GM10847 (cell line): ENCODE results near the gene C2orf78.

ENCODE experiments used
- POLR2A ChIP-seq: IDR thresholded peaks from 2 replicates; pipeline ENCODE4 v1.6.1; 2011; ENCODE audit not compliant: insufficient read length; ENCODE audit errors: extremely low read depth

C2orf78 gene

DNA sequence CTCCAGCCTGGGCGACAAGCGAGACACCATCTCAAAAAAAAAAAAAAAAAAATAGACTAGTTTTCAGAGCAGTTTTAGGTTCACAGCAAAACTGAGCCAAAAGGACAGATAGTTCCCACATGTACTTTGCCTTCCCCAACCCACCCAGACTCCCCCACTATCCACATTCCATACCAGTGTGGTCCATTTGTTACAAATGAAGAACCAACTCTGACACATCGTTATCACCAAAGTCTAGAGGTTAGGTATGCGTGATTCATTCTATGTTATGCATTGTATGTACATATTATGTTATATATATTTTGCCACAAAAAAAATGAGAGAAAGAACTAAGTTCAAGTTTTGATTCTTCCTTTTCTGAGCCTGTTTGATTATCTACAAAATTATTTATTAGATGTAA is 7.6 kb upstream of the C2orf78 start:
- no peak for TF ChIP-seq POLR2A

- TF ChIP-seq POLR2A = no peak
Measured at GRCh38 chr2:73776869-73777519, 7.0 kb upstream of the C2orf78 start.

DNA sequence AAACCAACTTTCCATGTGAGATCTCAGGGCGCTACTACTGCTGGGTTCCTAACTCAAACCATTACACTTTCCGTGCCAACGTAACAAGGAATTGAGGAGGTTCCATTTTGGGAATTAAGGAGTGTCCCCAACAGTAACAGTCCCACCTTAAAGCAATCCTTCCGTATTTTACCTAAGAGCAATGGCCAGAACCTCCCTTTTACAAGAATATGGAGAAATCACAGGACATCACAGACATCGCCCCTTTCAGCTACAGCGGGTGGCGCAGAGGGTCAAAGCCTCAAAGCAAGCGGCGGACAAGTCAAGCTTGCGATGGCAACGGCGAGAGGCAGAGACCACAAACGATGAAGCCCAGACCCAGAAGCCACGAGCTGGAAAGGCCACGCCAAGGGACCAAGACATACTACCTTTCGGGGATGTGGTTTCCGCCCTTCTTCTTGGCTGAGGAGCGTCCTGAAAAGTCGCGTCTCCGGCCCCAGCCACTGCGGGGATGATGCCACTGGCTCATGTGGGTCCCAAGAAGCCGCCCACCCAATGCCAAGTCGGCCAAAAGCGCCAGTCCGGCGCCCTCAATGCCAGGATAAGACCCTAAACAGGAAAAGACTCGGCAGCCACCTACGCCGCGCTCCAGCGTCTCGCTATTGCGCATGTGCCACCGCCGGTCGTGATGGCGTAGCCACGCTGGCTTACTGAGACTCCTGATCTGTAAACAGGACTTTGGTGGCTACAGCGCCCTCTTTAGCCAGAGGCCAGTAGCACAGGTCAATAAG is 4.3 kb upstream of the C2orf78 start, which contains the start of gene DUSP11:
Gene DUSP11, minus strand, starts transcription at position 637 of the 770 bp plus-strand sequence. Its CDS starts 129 bp downstream, at position 508.
- TF ChIP-seq POLR2A = peak; percentile 77

- TF ChIP-seq POLR2A = no peak
Measured at GRCh38 chr2:73780237-73780582, 3.8 kb upstream of the C2orf78 start.

GRCh38 chr2:73811878-73812277 is 27.9 kb downstream of the C2orf78 start:
- TF ChIP-seq POLR2A = no peak

DNA sequence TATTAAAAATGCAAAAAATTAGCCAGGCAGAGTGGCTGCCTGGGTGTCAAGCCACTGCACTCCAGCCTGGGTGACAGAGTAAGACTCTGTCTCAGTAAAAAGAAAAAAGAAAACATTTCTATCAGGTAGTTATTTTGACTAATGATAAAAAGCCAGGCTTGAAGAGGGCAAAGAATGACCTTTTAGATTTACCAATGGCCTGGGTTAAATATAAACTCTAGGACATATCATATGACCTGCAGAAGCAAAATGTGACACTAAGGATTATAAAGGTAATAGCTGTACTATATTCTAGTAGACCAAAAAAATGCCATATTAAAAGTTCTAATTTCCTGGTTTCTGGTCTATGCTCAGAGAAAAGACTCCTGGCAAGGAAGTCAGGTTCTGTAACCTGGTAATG is 28.7 kb downstream of the C2orf78 start:
- no peak for TF ChIP-seq POLR2A

GRCh38 chr2:73818296-73818695 is 34.3 kb downstream of the C2orf78 start:
- TF ChIP-seq POLR2A = no peak

GRCh38 chr2:73821227-73821626 is 37.2 kb downstream of the C2orf78 start:
- TF ChIP-seq POLR2A = no peak

GRCh38 chr2:73821669-73822068 is 37.7 kb downstream of the C2orf78 start:
- TF ChIP-seq POLR2A = no peak

DNA sequence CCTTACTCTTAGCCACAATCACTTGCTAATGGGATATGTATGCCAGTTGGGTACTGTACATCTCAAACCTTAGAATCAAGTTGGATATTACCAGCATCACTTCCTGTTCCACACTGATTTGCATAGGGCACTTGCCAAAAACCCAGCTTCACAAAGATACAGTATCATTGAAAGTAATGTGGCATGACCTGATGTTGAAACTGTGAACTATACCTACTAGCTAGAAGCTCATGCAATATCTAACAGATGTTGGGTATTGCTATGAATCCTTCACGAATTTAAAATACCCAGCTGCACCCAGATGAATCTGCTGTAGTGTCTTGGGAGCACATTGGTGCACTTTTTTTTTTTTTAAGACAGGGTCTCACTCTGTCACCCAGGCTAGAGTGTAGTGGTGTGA is 38.3 kb downstream of the C2orf78 start:
- TF ChIP-seq POLR2A = no peak

DNA sequence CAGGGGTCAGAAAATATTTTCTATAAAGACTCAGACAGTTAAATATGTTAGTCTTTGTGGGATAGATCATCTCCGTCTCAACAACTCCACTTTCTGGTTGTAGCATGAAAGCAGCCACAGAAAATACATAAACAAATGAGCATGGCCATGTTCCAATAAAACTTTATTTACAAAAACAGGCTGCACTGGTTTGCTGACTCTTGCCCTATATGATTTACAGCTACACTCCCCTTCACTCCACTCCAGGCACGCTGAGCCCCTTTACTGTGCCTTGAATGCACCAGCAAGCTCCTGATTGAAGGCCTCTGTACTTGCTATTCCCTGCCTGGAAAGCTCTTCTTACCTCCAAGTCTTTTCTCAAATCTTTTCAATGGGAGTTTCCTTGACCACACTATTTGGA is 39.0 kb downstream of the C2orf78 start:
- TF ChIP-seq POLR2A = no peak

DNA sequence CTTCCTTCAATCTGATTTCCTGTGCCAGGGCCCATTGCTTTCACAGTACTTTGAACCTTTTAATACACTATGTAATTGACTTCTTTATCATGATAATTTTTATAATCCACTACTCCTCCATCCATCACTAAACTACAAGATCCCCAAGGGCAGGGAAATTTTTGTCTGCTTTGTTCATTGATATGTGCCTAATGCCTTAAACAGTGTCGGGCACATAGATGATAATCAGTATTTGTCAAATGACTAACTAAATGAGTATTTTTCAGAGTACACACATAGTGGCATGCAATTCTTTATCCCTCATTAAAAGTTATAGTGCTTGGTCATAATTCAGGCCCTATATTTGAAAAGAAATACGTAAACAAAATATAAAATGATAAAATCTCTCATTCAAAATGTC is 39.4 kb downstream of the C2orf78 start:
- no peak for TF ChIP-seq POLR2A

GRCh38 chr2:73823916-73824523 is 40.0 kb downstream of the C2orf78 start:
- no peak for TF ChIP-seq POLR2A

GRCh38 chr2:73825408-73825807 is 41.4 kb downstream of the C2orf78 start:
- TF ChIP-seq POLR2A = no peak

GRCh38 chr2:73827018-73827417 is 43.0 kb downstream of the C2orf78 start:
- TF ChIP-seq POLR2A = no peak
